Right lobe of liver (tissue), 6 donors: ENCODE measurements around the gene ISM1. TPM values are rescaled to one million over a fixed set of nuclear protein-coding genes. Genes with fewer than 3 reads are reported as not detected.

Source experiments
- ATAC-seq, 4 donors: fragments of 200-7000 bp; cut with Tn5 transposase; one replicate each; pipeline ENCODE4 v1.9.1; 2020; ENCODE audit warnings: mild to moderate bottlenecking in 4 of 4, moderate library complexity in 4 of 4
- DNase-seq, 3 donors: peaks; one replicate each; pipeline ENCODE4 v3.0.0-alpha.2; 2020
- H3K27ac ChIP-seq, 3 donors: fragments of 200-600 bp; one replicate each; pipeline ENCODE4 v1.8.0; 2022
- H3K27me3 ChIP-seq, 2 donors: fragments of 200-600 bp; one replicate each; pipeline ENCODE4 v1.8.0; 2022
- H3K36me3 ChIP-seq, 4 donors: fragments of 200-600 bp; sonication (generic) in 1 of 4; one replicate each; pipeline versions ENCODE4 v1.5.1 to v1.8.0; 2017 to 2022; ENCODE audit warnings: control low read depth in 1 of 4
- H3K4me1 ChIP-seq, 4 donors: fragments of 200-600 bp; sonication (generic) in 1 of 4; one replicate each; pipeline versions ENCODE4 v1.5.1 to v1.8.0; 2017 to 2022; ENCODE audit warnings: control low read depth in 1 of 4
- H3K4me3 ChIP-seq, 3 donors: fragments of 200-600 bp; one replicate each; pipeline ENCODE4 v1.8.0; 2022
- H3K9me3 ChIP-seq, 4 donors: fragments of 200-600 bp; sonication (generic) in 1 of 4; one replicate each; pipeline versions ENCODE4 v1.5.1 to v1.8.0; 2017 to 2022; ENCODE audit warnings: control low read depth in 1 of 4
- CTCF ChIP-seq, 4 donors: fragments of 200-600 bp in 3 of 4; fragments of 450-650 bp in 1 of 4; IDR thresholded peaks; one replicate each; pipeline versions ENCODE4 v1.5.1 to v1.8.0; 2016 to 2022; ENCODE audit warnings: antibody characterized with exemption in 4 of 4, mild to moderate bottlenecking in 2 of 4
- POLR2A ChIP-seq: fragments of 450-650 bp; IDR thresholded peaks from one replicate; pipeline ENCODE4 v1.6.1; 2017; ENCODE audit warnings: antibody characterized with exemption, mild to moderate bottlenecking
- WGBS: methylation state at CpG from one replicate; pipeline ENCODE4 v1.1.6; 2018; ENCODE audit warnings: low coverage, low lambda C conversion rate; ENCODE audit not compliant: insufficient coverage; ENCODE audit errors: missing lambda C conversion rate; 5-methylcytosine and 5-hydroxymethylcytosine counted together
- intact Hi-C, 2 donors: fragments of 100-400 bp; cut with DNase I; formaldehyde crosslinking; loops; one replicate each; pipeline versions ENCODE4 v1.11.2 to v1.14.1; 2022
- total RNA-seq, 6 experiments: library from RNA; depleted of rRNA in 2 of 6; stranded (reverse); fragments of >200 nt in 2 of 6; fragmentation: NEBNext Ultra II Directional in 3 of 6; extraction: Animal tissue kit (Norgen Biotek cat#: 25700) in 3 of 6; gene quantifications; one replicate each; pipeline versions ENCODE4 v1.1.0 to v1.2.4, GENCODE V29; 2016 to 2023
- donor health status: DM: no; HTN: yes; CAD: no.
- donor health status: DM: no; HTN: no; CAD: no.
- donor health status: DM: no; HTN: no; CAD: no.
- donor health status: DM: no; HTN: yes; CAD: no.
- donor health status: DM: no; HTN: yes; CAD: no.

The ISM1 gene
- total RNA-seq, 6 experiments from 2014 or later, result 2.1 to 5.5 (median 3.2) TPM

- intact Hi-C loops, result no loop called here
- no peak for DNase-seq
- no peak overlapping the region for H3K4me3 ChIP-seq
- no peak overlapping the region for H3K27ac ChIP-seq
- TF ChIP-seq CTCF (IDR thresholded peaks at IDR 0.05) (no peak), POLR2A (no peak)
- H3K9me3 ChIP-seq, result peaks cover 0 to 6% (median 0%) of the 10 kb centered on the region in 4 donors
- WGBS, result 53% methylated on average over 5 of the region's 5 CpGs
- H3K36me3 ChIP-seq, result no peaks in the 10 kb centered on the region
- ATAC-seq, result no peak
- H3K27me3 ChIP-seq, result no peaks in the 10 kb centered on the region
- H3K4me1 ChIP-seq, result no peaks in the 10 kb centered on the region
Observed at GRCh38 chr20:13318871-13319521, 97.9 kb downstream of the ISM1 start.

- H3K27ac ChIP-seq, result no peak overlapping the region
- H3K36me3 ChIP-seq, result no peaks in the 10 kb centered on the region
- intact Hi-C loops, result no loop called here
- TF ChIP-seq CTCF (IDR thresholded peaks at IDR 0.05) (no peak), POLR2A (no peak)
- no peak overlapping the region for H3K4me3 ChIP-seq
- peaks cover 0 to 6% (median 0%) of the 10 kb centered on the region in 4 donors for H3K9me3 ChIP-seq
- H3K4me1 ChIP-seq, result no peaks in the 10 kb centered on the region
- ATAC-seq (no peak), DNase-seq (no peak)
- H3K27me3 ChIP-seq, result no peaks in the 10 kb centered on the region
- WGBS, result 96% methylated on average over 4 of the region's 4 CpGs
Observed at GRCh38 chr20:13320702-13321101, 99.6 kb downstream of the ISM1 start.

- Histone ChIP-seq H3K4me3 (no peak overlapping the region), H3K4me1 (no peaks in the 10 kb centered on the region), H3K27me3 (no peaks in the 10 kb centered on the region), H3K27ac (no peak overlapping the region), H3K9me3 (peaks cover 0 to 6% (median 0%) of the 10 kb centered on the region in 4 donors), H3K36me3 (no peaks in the 10 kb centered on the region)
- TF ChIP-seq POLR2A (no peak), CTCF (IDR thresholded peaks at IDR 0.05) (no peak)
- DNase-seq (no peak), ATAC-seq (no peak)
- intact Hi-C loops, result no loop called here
- WGBS, result 81% methylated on average over 6 of the region's 7 CpGs
Observed at GRCh38 chr20:13321416-13321815, 100.3 kb downstream of the ISM1 start.

- no peak for ATAC-seq
- 66% methylated on average over 4 of the region's 5 CpGs for WGBS
- Histone ChIP-seq H3K27ac (no peak overlapping the region), H3K4me3 (no peak overlapping the region), H3K4me1 (no peaks in the 10 kb centered on the region), H3K27me3 (no peaks in the 10 kb centered on the region), H3K9me3 (no peaks in the 10 kb centered on the region), H3K36me3 (no peaks in the 10 kb centered on the region)
- intact Hi-C loops, result no loop called here
- no peak for DNase-seq
- TF ChIP-seq CTCF (IDR thresholded peaks at IDR 0.05) (no peak), POLR2A (no peak)
Observed at GRCh38 chr20:13322198-13322597, 101.1 kb downstream of the ISM1 start.
